ENCODE results near the gene SH3PXD2B.

- TF ChIP-seq POLR2A (IDR thresholded peaks at IDR 0.05) = no peak
- TF ChIP-seq CTCF (IDR thresholded peaks at IDR 0.05) = no peak
Observed at GRCh38 chr5:172395483-172395882, 58.8 kb downstream of the SH3PXD2B start.

Data from upper lobe of left lung (tissue), 4 donors.